ENCODE results near the gene RHPN2. TPM values are rescaled to one million over a fixed set of nuclear protein-coding genes. Genes with fewer than 3 reads are reported as not detected.

RHPN2 gene
- total and polyA plus RNA-seq, 2 of the 13 experiments (the other 11 are each of a cell fraction or from before 2014, with no cell fraction given): 20.3 to 48.0 TPM

- 0 out of 2 replicates have a peak, but pooled peaks have one; percentile 30 for TF ChIP-seq DMTF1 (CRISPR knock-in tag; IDR thresholded peaks at IDR 0.05)
- peak; percentile 96 for TF ChIP-seq HIC2 (CRISPR knock-in tag; IDR thresholded peaks at IDR 0.05; ENCODE audit: low read depth)
- peak; percentile 74 for TF ChIP-seq ARID4A (CRISPR knock-in tag; IDR thresholded peaks at IDR 0.05; ENCODE audit: borderline replicate concordance)
- peak; percentile 91 for TF ChIP-seq MEIS1 (CRISPR knock-in tag; IDR thresholded peaks at IDR 0.05; ENCODE audit: borderline replicate concordance)
- TF ChIP-seq MIER3 (CRISPR knock-in tag; IDR thresholded peaks at IDR 0.05; ENCODE audit: borderline replicate concordance): peak; percentile 72; the same call in 1 of the 2 replicates
- no peak for TF ChIP-seq ZNF782 (CRISPR knock-in tag; IDR thresholded peaks at IDR 0.05; ENCODE audit: borderline replicate concordance)
- peak; percentile 68 for TF ChIP-seq PRDM10 (CRISPR knock-in tag; IDR thresholded peaks at IDR 0.05; ENCODE audit: low read depth)
- no peak; the same call in 1 of the 2 replicates for TF ChIP-seq THAP9 (CRISPR knock-in tag; IDR thresholded peaks at IDR 0.05; ENCODE audit: borderline replicate concordance)
- peak; percentile 67 for TF ChIP-seq HOXA3 (CRISPR knock-in tag; IDR thresholded peaks at IDR 0.05)
- peak; percentile 69; the same call in 1 of the 2 replicates for TF ChIP-seq ZFP36L1 (CRISPR knock-in tag; IDR thresholded peaks at IDR 0.05)
- TF ChIP-seq KLF6 (CRISPR knock-in tag; IDR thresholded peaks at IDR 0.05): no peak; the same call in 1 of the 2 replicates
Observed at GRCh38 chr19:33040994-33041827, 23.5 kb downstream of the RHPN2 start (continued).

Measured in HepG2 (cell line).